IPS-NIHi11 (cell line): Measurements from ENCODE around the gene CNGA3.
"Not testable (repeated sequence)": the region's sequence is repeated elsewhere in the genome, so short reads cannot be mapped to it uniquely, and the experiment has no call there.

Source experiments
- DNase-seq: peaks from one replicate; pipeline ENCODE4 v3.0.0; 2012; ENCODE audit warnings: mixed read lengths, low spot score

CNGA3 gene

GRCh38 chr2:98404556-98405250 lies 58.4 kb downstream of the CNGA3 start:
- no peak for DNase-seq

- DNase-seq = no peak
These were observed 59.0 kb downstream of the CNGA3 start for GRCh38 chr2:98405301-98405700.

DNA sequence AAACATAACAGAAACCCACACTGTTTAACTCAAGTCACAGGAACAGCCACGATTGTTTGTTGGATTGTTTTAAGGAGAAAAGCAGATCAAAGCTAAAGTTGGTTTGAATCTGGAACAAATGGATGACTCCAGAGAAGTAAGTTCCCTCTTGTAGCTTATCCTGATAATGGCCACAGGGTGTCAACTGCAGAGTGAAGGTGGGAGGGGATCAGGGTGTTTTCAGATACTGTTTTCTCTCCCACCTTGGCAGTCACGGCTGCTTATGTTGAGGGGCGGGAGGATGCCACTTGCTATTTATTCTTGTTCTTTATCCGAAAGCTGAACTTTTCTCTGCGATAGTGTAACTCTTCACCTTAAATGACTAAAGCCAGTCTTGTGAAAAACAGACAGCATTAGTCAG lies 61.9 kb downstream of the CNGA3 start:
- DNase-seq = no peak

DNA sequence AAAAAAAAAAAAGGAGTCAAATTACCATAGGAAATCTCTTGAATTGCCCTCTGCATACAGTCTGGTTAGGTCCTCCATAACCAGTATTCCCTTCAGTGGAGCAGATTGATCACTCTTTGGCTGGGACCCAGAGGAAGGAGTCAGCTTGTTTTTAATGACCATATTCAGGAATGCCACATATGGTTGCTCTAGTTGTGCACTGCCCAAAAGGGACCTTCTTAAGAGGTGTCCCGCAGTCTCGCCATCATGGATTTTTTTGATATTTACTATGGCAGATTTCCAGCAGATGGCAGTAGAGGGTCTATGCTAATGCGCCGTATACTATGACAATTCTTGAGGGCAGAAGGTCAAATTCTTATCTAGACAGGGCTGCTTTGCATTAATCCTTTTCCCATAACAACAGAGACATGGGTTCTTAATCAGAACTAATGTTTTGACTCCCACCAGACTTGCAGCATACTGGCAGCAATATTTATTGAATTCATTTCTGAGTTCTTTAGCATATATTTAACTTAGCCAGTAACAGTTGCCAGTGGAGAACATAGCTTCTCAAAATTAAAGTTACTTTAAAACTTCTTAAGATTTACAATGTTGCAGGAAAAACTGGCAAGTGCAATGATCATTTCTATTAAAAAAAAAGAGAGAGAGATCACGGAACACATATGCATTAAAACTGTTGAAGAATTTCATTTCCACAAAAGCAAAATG lies 66.6 kb downstream of the CNGA3 start:
- peak; percentile 61 for DNase-seq

GRCh38 chr2:98414246-98414645 lies 68.0 kb downstream of the CNGA3 start:
- DNase-seq = not testable (repeated sequence)

GRCh38 chr2:98415719-98416248 lies 69.5 kb downstream of the CNGA3 start:
- not testable (repeated sequence) for DNase-seq

DNA sequence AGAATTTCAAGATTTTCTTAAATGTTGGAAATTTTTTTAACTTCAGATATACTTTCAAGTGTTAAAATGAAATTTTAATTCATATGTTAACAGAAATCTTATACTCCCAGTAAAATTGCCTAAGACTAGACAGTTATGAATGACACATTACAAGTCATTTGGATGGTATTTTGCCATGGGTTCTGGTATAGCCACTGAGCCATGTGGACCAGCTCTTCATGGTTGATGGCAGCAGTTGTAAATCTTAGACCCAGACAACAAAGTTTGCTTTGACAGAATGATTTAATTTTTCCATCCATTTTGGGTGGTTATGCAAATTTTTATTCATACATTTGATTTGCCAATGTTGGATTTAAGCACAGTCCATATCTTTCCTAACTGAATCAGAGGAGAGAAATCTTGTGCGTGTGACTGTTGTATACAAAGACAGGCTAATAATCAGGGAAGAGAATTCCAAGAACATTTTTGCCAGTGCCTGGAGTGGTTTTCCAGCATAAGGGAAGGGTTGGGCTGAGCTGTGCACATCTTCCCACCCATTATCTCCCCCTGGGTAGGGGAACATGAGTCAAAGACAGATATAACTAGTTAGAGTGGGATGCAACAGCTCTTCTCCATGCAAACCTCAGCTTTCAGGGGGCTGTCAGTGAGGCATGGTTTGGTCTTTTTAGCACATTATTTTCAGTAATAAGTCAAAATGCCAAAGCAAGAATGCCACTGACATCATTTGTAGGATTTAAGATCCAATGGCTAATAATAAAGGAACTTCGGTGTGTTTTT lies 70.3 kb downstream of the CNGA3 start:
- no peak for DNase-seq

- no peak for DNase-seq
These were observed 73.3 kb downstream of the CNGA3 start for GRCh38 chr2:98419544-98419943.

- DNase-seq = no peak
These were observed 73.9 kb downstream of the CNGA3 start for GRCh38 chr2:98419977-98420725.

DNA sequence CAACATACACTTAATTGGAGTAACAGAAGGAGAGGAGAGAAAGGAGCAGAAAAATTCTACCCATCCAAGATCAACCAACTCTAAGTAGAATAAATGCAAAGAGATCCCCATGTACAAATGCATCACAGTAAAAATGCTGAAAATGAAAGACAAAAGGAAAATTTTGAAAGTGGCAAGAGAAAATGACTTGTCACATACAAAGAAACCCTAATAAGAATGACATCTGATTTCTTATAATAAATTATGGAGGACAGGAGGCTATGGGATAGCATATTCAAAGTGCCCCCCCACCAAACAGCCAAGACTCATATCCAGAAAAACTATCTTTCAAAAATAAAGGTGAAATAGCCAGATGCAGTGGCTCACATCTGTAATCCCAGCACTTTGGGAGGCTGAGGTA lies 76.2 kb downstream of the CNGA3 start:
- DNase-seq = no peak

GRCh38 chr2:98426771-98427170 lies 80.5 kb downstream of the CNGA3 start:
- no peak for DNase-seq

DNA sequence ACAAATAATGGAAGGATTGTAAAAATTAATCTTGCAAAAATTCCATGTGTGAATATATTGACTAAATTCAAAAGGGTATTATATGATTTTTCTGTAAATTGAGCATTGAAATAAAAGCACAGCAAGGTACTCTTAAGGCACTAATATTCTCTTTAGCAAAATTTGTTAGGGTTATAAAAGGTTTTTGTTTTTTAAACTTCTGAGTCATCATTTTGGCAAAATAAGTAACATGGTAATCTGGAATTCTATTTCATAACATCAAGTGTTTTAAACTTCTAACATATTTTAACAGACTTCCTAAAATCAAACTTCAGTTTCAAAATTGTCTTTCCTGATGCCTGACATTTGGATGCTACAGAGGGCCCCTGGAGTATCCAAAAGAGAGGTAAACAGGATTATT lies 85.9 kb downstream of the CNGA3 start:
- no peak for DNase-seq

DNA sequence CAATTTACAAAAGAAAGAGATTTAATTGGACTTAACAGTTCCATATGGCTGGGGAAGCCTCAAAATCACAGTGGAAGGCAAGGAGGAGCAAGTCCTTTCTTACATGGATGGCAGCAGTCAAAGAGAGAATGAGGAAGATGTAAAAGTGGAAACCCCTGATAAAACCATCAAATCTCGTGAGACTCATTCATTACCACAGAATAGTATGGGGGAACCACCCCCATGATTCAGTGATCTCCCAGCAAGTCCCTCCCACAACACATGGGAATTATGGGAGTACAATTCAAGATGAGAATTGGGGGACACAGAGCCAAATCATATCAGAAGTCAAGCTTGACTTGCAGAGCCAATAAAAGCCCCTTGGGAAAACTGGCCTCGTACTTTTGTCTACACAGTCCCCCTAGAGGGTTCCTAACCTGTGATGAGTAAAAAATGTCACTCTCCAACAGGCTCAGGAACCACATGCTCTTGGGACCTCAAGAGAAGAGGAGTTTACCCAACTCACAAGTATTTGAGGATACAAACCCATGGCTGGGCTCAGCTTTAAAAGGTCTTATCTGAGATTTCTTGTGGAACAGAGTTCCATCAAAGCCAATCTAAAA lies 87.2 kb downstream of the CNGA3 start:
- DNase-seq = no peak

GRCh38 chr2:98434492-98434891 lies 88.2 kb downstream of the CNGA3 start:
- no peak for DNase-seq

DNA sequence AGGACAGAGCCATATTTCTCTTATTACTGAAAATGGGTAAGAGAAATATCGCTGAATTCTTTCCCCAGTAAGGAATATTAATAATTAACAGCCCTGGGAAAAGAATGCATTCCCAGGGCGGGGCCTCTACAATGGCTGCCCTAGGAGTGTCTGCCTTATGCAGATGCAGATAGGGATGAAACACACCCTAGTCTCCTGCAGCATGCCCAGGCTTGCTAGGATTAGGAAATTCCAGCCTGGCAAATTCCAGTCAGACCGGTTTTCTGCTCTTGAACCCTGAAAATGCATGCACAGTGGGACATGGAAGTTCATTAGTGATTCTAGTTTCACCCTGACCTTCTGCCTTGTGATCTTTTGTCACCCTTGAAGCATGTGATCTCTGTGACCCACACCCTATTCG lies 89.4 kb downstream of the CNGA3 start:
- DNase-seq = not testable (repeated sequence)

- DNase-seq = no peak
These were observed 90.5 kb downstream of the CNGA3 start for GRCh38 chr2:98436734-98437133.

GRCh38 chr2:98438190-98439133 lies 92.2 kb downstream of the CNGA3 start:
- DNase-seq = no peak

- DNase-seq = no peak
These were observed 95.6 kb downstream of the CNGA3 start for GRCh38 chr2:98441706-98442450.

- DNase-seq = no peak
These were observed 96.2 kb downstream of the CNGA3 start for GRCh38 chr2:98442488-98442887.
